Stimulated activated CD4-positive, alpha-beta T cell treated with anti-CD3 and anti-CD28 coated beads, TNF-alpha, amount 100 ng/mL, for 4 hours (primary cell): ENCODE measurements around the gene HACD2.
"Not testable (repeated sequence)": the region's sequence is repeated elsewhere in the genome, so short reads cannot be mapped to it uniquely, and the experiment has no call there.

Experiments
- DNase-seq, 3 experiments: peaks; one replicate each; pipeline ENCODE4 v3.0.0-alpha.2; 2020; ENCODE audit warnings: low read depth in 3 of 3

The HACD2 gene

GRCh38 chr3:123525433-123525832 lies 59.4 kb downstream of the HACD2 start:
- DNase-seq = no peak

DNA sequence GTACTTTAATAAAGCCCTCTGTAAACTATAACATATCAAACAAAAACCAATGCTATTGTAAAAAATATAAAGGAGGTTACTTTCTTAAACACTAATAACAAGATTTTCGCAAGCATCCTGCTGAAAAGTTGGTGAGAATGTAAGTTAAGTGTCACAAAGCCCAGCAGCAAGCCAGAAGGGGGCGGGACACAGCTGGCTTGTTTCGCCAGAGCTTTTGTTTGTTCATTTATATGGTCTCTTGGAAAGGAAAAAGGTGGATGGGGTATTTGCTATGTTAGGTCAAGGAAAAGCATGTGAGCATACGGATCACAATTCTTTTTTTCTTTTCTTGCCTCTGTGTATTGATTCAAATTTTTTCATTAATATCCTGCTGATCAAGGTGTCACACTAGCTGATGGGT lies 59.9 kb downstream of the HACD2 start:
- no peak for DNase-seq

DNA sequence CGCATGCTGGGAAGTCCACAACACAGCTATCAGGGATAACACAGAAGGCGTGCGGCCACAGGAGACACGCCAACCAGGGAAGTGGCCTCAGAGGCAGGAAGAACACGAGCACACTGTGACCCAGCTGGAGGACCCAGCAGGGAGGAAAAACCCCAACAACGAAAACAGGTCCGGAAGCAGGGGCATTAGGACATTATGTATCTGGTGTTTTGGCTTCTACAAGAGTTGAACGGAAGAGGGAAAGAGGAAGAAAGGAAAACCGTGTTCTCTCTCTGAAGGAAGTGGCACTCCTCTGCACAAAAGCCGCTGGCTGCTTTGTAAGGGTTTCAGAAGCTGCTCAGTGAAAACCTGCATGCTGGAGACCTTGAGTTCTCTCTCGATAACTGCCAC lies 61.8 kb downstream of the HACD2 start:
- no peak for DNase-seq

- no peak for DNase-seq
These were observed 62.4 kb downstream of the HACD2 start for GRCh38 chr3:123522320-123523022.

DNA sequence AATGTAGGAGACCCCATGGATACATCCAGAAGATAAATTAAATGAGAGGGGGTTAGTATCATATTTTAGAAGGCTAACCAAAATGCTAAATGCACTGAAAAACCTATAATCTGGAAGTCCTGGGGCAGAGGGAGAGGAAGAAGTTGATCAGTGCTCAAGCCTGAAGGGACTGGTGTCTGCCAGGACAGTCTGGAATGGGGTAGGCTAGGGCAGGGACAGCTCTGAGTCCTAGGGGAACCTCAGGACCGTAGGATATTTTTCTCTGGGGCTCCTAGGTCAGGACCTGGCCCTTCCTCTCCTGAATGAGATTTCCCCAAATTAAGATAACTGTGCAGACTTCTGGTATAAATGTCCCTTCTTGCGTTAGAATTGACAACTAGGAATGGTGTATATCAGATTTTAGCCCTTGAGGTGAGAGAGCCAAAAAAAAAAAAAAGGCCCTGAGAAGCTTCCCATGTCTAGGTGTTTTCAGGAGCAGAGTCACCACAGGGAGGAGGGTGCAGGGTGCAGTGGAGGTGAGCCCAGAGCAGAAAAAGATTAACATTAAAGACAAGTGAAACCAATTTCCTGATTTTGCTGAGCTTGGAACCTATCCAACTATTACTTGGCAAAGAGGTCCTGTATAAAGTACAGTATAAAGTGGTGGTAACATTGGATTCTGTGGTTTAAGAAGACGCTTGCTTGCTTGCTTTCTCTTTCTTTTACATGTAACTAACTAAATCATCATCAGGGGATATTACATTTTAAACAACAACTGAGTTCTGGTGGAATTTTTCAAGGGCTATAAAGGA lies 63.5 kb downstream of the HACD2 start:
- DNase-seq = no peak

GRCh38 chr3:123520656-123521055 lies 64.2 kb downstream of the HACD2 start:
- DNase-seq = no peak

DNA sequence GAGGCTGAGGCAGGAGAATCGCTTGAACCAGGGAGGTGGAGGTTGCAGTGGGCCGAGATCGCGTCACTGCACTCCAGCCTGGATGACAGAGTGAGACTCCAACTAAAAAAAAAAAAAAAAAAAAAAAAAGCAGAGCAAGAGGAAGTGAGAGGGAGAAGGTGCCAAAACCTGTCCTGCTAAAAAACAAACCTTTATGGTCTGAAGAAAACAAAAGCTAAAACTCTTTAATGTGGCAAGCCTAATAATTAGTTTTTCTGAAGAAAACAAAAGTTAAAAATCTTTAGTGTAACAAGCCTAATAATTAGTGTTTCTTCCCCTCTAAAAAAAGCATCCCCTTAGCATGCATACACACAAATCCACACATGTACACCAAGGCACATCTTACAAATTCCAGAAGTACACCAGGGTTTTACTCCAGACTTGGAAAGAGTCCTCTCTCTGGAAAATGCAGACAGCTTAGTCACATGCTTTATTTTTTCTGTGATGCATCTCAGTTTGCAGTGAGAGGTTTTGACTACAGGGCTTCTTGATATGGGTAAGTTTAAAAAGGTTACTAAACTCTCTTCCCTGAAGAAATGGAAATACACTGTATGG lies 65.9 kb downstream of the HACD2 start:
- no peak for DNase-seq

- DNase-seq = no peak
These were observed 73.1 kb downstream of the HACD2 start for GRCh38 chr3:123511726-123512125.

DNA sequence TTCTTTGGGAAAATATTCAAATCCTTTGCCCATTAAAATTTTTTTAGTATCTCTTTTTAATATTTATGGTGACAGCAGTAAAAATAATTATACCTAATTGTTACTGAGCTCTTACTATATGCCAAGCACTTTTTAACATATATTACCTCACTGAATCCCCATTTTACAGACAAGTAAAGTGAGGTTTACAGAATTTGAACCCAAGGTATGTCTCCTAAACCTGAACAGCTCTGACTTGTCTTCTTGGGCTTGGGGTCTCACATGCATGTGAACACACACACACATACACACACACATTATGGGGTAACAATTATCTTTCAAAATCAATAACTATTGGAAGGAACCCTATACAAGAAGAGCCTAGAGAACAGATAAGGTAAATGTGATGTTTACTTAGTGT lies 73.8 kb downstream of the HACD2 start:
- no peak for DNase-seq

GRCh38 chr3:123508178-123508577 lies 76.7 kb downstream of the HACD2 start:
- DNase-seq = no peak

- DNase-seq = no peak
These were observed 79.0 kb downstream of the HACD2 start for GRCh38 chr3:123505820-123506219.

DNA sequence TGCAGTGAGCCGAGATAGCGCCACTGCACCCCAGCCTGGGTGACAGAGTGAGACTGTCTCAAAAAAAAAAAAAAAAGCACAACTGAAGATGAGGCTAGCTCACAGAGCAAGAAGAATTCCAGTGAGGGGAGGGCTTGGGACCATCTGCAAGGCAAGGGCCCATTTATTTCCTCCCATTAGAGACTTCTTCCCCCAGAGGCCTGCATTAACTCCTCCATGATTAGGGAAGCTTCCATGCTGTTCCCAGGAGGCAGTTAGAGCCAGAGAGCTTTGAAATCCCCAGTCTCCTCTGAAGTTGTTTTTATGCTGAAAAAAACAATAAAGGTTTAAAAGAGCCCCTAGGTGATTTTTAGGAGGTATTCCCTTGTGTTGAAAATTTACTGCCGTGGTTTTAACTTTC lies 81.7 kb downstream of the HACD2 start:
- DNase-seq = no peak

- no peak for DNase-seq
These were observed 85.5 kb downstream of the HACD2 start for GRCh38 chr3:123499322-123499721.

GRCh38 chr3:123498761-123499160 lies 86.1 kb downstream of the HACD2 start:
- no peak for DNase-seq

GRCh38 chr3:123493912-123494311 lies 90.9 kb downstream of the HACD2 start:
- DNase-seq = no peak

DNA sequence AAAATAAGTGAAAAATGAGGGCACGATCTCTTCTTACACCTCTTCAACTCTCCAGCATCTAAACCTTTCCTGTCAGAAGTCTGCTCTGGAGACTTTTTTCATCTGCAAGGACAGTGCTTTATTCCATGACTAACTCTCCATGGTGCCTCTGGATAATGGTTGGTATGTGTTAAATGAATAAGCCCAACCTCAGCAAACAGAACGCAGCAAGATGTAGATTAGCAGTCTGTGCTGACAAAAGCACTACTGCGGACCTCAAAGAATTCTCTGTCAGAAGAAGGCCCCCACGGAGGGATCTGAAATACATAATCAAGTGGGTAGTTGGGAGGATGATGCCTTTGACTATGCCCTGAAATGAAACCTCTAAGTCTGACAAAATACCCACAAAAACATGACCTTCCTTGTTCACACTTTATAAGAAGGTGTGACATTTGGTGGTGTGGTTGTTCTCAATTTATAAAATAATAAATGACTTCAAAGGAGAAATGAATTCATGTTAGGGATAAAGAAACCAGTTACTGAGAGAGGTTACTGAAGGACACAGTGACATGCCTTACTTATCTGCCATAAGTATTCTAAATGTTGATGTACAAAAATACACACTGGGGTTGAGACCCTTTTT lies 92.8 kb downstream of the HACD2 start:
- DNase-seq = no peak

GRCh38 chr3:123489400-123490004 lies 95.4 kb downstream of the HACD2 start:
- DNase-seq = peak in 1 of 3 experiments; percentile 18

GRCh38 chr3:123488645-123489347 lies 96.1 kb downstream of the HACD2 start:
- DNase-seq = no peak

DNA sequence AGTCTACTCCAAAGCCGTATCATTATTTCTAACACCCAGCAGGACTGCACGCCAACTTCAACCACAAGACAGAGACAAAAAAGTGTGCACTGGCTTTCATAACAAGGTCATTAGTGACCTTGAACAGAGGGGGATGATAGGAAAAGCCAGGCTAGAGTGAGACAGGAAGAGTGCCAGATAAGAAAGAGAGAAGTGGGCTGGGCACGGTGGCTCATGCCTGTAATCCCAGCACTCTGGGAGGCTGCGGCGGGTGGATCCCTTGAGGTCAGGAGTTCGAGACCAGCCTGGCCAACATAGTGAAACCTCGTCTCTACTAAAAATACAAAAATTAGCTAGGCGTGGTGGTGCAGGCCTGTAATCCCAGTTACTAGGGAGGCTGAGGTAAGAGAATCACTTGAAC lies 97.8 kb downstream of the HACD2 start:
- DNase-seq = not testable (repeated sequence)

GRCh38 chr3:123486460-123486859 lies 98.4 kb downstream of the HACD2 start:
- no peak for DNase-seq

- DNase-seq = no peak
These were observed 99.3 kb downstream of the HACD2 start for GRCh38 chr3:123485551-123485950.
